NT2/D1 (cell line): ENCODE results near the gene CSRNP2.

Source experiments
- SUZ12 ChIP-seq: IDR thresholded peaks from 2 replicates; pipeline ENCODE4 v1.6.1; 2011; ENCODE audit not compliant: insufficient read length, insufficient read depth; ENCODE audit errors: extremely low read depth
- YY1 ChIP-seq: IDR thresholded peaks from 2 replicates; pipeline ENCODE4 v1.6.1; 2011; ENCODE audit not compliant: insufficient read length, insufficient read depth
- ZNF274 ChIP-seq: IDR thresholded peaks from 2 replicates; pipeline ENCODE4 v1.6.1; 2011; ENCODE audit warnings: mild to moderate bottlenecking, low read depth, low read length

- TF ChIP-seq ZNF274: no peak
- TF ChIP-seq YY1: no peak
- TF ChIP-seq SUZ12: no peak
Observed at GRCh38 chr12:51075390-51075789, 8.0 kb downstream of the CSRNP2 start.
